Placental pericyte (primary cell): ENCODE results near the gene EFNB2. TPM values are rescaled to one million over a fixed set of nuclear protein-coding genes. Genes with fewer than 3 reads are reported as not detected.

Experiments used
- total RNA-seq: library from RNA; depleted of rRNA; stranded (reverse); fragments of >200 nt; gene quantifications from 2 replicates; pipeline ENCODE4 v1.2.3, GENCODE V29; 2012

The EFNB2 gene
- total RNA-seq: 2.2 and 28.2 TPM in 2 replicates

GRCh38 chr13:106535552-106536243 lies at the start of gene EFNB2:
EFNB2 (minus strand) TSS chr13:106535662; CDS start chr13:106534964, 698 bp downstream.

GRCh38 chr13:106567474-106568298 lies 32.2 kb upstream of the EFNB2 start, which contains the start of gene ARGLU1:
ARGLU1 (minus strand) TSS chr13:106568137; CDS start chr13:106567919, 218 bp downstream.

Other genes with a start within 250 kb of the EFNB2 start
- gene ARGLU1, start 32.5 kb upstream of the EFNB2 start, total RNA-seq: 35.9 and 44.1 TPM in 2 replicates